Erythroblast (primary cell): ENCODE results near the gene C10orf95.

Source experiments
- GATA1 ChIP-seq: IDR thresholded peaks from 2 replicates; pipeline ENCODE4 v1.6.1; 2011; ENCODE audit warnings: low read depth, mild to moderate bottlenecking, control low read depth, low read length, moderate library complexity
- POLR2A ChIP-seq: IDR thresholded peaks from 2 replicates; pipeline ENCODE4 v1.6.1; 2011; ENCODE audit warnings: mild to moderate bottlenecking, low read length

DNA sequence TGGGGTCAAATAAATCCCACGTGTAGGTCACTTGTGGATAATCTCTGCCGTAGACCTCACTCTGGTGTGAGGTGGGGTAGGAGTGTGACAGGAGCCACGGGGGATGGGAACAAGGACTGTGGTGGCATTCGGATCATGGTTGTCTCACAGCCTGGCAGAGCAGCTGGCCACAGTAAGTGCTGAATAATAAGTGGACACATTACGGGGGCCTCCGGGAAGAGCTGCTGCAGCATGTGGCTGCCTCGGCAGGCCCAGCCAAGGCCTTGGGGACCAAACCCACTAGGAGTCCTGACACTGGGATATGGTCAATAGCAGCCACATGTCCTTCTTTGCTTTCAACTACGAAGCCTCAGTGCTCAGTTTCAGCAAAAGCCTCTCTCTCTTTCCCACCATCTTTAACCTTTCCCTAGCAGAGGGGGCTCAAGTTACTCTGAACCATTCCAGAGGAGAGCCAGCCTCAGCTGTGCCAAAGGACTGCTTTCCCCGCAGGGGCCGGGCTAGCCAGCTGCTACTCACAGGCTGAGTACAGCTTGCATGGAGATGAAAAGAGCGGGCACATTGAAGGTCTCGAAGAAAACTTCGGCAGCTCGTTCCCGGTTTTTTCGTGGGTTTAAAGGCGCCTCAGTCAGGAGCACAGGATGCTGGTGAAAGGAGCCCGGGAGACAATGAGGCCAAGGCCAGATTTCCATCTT, 33.9 kb upstream of the C10orf95 start:
- TF ChIP-seq POLR2A (no peak), GATA1 (no peak)
